RPMI7951 (cell line): Measurements from ENCODE around the gene SCARB1. TPM values are rescaled to one million over a fixed set of nuclear protein-coding genes. Genes with fewer than 3 reads are reported as not detected.
A peak's percentile ranks its signal among the peaks of the same experiment; 100 is the strongest.

Source experiments
- DNase-seq: peaks from one replicate; pipeline ENCODE4 v3.0.0-alpha.2; 2012; ENCODE audit warnings: low read depth
- total RNA-seq: library from RNA; depleted of rRNA; stranded (reverse); fragments of >200 nt; shearing (Covaris generic); gene quantifications from 2 replicates; pipeline ENCODE4 v1.2.3, GENCODE V29; 2014

SCARB1 gene
- total RNA-seq, 1 experiment from 2014 or later = 13.9 TPM

GRCh38 chr12:124749725-124750124 lies 113.9 kb downstream of the SCARB1 start:
- no peak for DNase-seq

GRCh38 chr12:124747426-124748161 lies 116.1 kb downstream of the SCARB1 start:
- DNase-seq = peak; percentile 96

- no peak for DNase-seq
Measured at GRCh38 chr12:124746649-124747425, 116.8 kb downstream of the SCARB1 start.

GRCh38 chr12:124745891-124746570 lies 117.6 kb downstream of the SCARB1 start:
- DNase-seq = peak; percentile 98

GRCh38 chr12:124745465-124745890 lies 118.2 kb downstream of the SCARB1 start:
- no peak for DNase-seq

- no peak for DNase-seq
Measured at GRCh38 chr12:124744659-124745464, 118.8 kb downstream of the SCARB1 start.

GRCh38 chr12:124744273-124744640 lies 119.4 kb downstream of the SCARB1 start:
- no peak for DNase-seq

- DNase-seq = no peak
Measured at GRCh38 chr12:124743479-124744272, 120.0 kb downstream of the SCARB1 start.

GRCh38 chr12:124742678-124743077 lies 121.0 kb downstream of the SCARB1 start:
- no peak for DNase-seq

- DNase-seq = no peak
Measured at GRCh38 chr12:124742111-124742510, 121.6 kb downstream of the SCARB1 start.

GRCh38 chr12:124741211-124741610 lies 122.5 kb downstream of the SCARB1 start:
- DNase-seq = no peak

- peak; percentile 94 for DNase-seq
Measured at GRCh38 chr12:124740691-124741137, 123.0 kb downstream of the SCARB1 start.

- peak; percentile 39 for DNase-seq
Measured at GRCh38 chr12:124739953-124740561, 123.6 kb downstream of the SCARB1 start.

GRCh38 chr12:124738636-124739467 lies 124.8 kb downstream of the SCARB1 start:
- peak; percentile 92 for DNase-seq

GRCh38 chr12:124737772-124738635 lies 125.7 kb downstream of the SCARB1 start:
- DNase-seq = peak; percentile 27

GRCh38 chr12:124737040-124737419 lies 126.6 kb downstream of the SCARB1 start:
- peak; percentile 79 for DNase-seq

- no peak for DNase-seq
Measured at GRCh38 chr12:124736115-124737039, 127.3 kb downstream of the SCARB1 start.
